Activated CD4-positive, CD25-positive, alpha-beta regulatory T cell treated with anti-CD3 and anti-CD28 coated beads, Interleukin-2, amount 50 U/mL, for 24 hours (primary cell): ENCODE measurements around the gene CDR2L.
A peak's percentile ranks its signal among the peaks of the same experiment; 100 is the strongest.
"Not testable (repeated sequence)": the region's sequence is repeated elsewhere in the genome, so short reads cannot be mapped to it uniquely, and the experiment has no call there.

Experiments
- ATAC-seq, 2 donors: fragments of 150-1000 bp; cut with Tn5 transposase; one replicate each; pipeline ENCODE4 v1.10.0; 2021; ENCODE audit warnings: mild to moderate bottlenecking in 1 of 2, moderate library complexity in 1 of 2

CDR2L gene

DNA sequence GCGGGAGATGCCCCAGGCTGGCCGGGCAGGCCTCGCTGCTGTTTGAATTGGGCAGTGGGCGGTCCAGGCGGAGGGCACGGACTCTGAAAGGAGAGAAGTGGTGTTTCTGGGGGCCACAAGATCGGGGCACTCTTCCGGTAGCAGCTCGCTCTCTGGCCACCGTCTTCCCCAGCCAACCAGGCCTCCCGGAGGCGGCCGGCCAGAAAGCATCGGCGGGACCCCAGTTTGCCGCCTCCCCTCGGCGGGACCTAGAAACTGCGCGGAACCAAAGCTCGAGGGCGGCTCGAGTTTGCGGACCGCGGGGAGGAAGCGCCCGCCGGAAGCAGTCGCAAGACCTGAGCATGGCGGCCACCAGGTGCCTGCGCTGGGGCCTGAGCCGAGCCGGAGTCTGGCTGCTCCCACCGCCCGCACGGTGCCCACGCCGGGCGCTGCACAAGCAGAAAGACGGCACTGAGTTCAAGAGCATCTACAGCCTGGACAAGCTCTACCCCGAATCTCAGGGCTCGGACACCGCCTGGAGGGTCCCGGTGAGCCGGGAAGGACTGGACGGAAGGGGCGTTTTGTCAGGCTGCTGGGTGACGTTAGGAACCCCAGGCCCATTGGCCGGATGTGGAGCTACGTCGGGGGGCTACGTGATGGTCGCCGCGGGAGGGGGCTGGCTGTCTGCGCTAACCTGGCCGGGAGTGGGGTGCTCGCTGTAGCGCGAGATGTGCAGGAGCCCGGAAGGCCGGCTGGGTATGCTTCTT is 25.1 kb downstream of the CDR2L start, which contains the start of gene MRPL58:
TSS of gene MRPL58 (plus strand) at position 325 of the 746 bp plus-strand sequence. CDS start at position 342, 17 bp downstream.
- peak; percentile 96 for ATAC-seq

DNA sequence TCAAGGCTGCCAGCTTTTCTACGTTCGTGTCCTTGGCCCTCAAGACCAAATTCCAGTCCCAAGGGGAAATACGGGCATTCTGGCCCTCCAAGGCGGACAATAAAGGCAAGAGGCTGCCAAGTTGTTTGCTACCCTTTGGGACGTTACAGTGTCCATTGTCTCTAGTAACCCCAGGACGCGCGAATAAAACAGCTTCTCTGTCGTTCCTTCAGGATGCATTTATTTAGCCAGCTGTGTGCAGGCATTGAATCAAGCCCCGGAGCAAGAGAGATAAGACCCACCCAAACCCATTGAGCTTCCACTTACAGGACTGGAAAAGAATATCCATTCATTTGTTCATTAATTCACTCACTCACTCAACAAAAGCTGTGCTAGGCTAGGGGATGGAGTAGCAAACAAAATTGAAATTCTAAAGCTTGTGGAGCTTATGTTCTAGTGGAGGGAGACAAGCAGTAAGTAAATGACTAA is 25.7 kb downstream of the CDR2L start:
- ATAC-seq: no peak

DNA sequence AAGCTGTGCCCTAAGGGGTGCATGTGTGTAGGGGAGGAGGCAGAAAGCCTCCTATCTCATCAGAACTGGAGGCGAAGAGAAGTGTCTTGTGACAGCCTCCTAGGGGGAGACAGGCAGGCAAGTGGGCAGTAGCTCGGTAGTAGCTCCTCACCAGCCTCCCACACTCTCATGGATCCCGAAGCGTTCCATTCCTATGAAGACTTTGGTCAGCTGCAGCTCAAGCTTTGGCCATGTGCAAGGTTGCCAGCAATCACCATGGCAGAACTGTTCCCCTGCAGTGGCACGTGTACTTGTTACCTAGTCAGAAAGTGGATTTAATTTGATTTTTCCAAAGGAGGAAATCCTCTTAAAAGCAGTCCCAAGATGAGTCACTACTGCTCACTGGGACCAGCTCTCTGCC is 31.7 kb downstream of the CDR2L start:
- no peak for ATAC-seq

DNA sequence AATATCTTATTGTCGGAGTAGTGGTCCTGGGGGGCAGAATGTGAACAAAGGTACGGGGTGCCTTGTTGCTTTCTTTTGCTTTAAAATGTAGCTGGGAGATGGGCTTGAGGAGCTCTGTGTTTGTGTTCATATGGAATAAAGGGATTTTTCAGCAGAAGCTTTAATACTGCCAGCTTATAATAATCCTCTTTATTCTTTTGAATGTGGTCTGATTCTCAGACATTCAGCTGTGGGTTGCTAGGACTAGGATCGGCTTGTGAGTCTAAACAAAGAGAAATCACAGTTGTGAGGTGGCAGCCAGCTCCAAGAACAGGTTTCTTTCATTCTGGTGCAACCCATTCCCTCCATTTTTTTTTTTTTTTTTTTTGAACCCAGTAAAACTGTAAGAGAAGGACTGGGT is 32.3 kb downstream of the CDR2L start:
- no peak for ATAC-seq

DNA sequence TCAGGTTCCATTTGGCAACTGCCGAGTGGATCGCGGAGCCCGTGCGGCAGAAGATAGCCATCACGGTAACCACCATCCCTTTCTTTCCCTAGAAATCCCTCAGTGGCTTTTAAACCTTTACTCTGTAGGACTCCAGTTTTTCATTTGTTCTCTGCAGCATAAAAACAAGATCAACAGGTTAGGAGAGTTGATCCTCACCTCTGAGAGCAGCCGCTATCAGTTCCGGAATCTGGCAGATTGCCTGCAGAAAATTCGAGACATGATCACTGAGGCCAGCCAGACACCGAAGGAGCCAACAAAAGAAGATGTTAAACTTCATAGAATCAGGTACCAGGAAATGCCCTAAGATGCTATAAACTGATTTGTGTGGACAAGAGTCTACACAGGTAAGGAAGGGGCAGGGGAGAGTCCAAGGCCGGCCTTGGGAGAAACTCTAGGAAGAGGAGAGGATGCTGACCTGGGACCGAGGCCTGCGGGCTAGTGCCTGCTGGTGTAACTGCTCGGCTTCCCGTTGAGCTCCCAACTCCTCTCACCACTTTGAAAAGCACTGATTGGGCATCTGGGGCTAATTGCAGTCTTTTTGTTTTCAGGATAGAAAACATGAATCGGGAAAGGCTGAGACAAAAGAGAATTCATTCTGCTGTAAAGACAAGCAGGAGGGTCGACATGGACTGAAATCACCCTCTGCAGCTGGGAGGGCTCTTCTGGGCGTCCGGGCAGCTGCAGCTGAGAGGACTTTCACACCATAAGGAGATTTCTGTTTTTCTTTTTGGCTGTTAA is 33.1 kb downstream of the CDR2L start:
- no peak for ATAC-seq

DNA sequence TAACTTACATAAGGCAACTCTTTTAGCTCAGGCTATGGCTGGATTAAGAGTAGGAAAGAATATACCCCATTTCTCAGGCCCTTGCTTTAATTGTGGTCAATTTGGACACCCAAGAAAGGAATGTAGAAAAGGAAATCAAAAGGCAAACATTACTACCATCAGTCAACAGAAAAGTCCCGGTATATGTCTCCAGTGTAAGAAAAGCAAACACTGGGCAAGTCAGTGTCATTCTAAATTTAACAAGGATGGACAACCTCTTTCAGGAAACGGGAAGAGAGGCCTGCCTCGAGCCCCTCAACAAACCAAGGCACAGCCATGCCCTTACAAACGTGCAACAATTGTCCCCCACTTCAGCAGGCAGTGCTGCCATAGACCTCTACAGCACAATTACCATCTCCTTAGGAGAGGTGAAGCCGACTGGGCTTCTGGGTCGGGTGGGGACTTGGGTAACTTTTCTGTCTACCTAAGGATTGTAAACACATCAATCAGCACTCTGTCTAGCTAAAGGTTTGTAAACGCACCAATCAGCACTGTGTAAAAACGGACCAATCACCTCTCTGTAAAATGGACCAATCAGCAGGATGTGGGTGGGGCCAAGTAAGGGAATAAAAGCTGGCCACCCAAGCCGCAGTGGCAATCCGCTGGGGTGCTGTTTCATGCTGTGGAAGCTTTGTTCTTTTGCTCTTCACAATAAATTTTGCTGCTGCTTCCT is 37.4 kb downstream of the CDR2L start:
- ATAC-seq: peak in 1 of 2 donors; percentile 33

DNA sequence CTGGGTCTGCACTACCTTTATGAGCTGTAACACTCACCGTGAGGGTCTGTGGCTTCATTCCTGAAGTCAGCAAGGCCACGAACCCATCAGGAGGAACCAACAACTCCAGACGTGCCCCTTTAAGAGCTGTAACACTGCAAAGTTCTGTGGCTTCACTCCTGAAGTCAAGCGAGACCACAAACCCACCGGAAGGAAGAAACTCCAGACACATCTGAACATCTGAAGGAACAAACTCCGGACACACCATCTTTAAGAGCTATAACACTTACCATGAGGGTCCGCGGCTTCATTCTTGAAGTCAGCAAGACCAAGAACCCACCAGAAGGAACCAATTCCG is 37.9 kb downstream of the CDR2L start:
- not testable (repeated sequence) for ATAC-seq

DNA sequence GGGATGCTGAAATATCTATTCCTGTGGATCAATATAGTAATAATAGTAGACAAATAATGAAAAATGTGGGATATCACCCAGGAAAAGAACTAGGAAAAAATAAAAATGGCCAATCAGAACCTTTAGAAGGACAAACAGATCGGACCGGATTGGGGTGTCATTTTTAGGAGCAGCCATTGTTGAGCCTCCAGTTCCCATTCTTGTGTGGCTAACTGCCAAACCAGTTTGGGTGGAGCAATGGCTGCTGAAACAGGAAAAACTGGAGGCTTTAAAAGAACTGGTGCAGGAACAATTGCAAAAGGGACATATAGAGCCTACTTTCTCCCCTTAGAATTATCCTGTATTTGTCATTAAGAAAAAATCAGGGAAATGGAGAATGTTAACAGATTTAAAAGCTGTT is 39.2 kb downstream of the CDR2L start:
- not testable (repeated sequence) for ATAC-seq

DNA sequence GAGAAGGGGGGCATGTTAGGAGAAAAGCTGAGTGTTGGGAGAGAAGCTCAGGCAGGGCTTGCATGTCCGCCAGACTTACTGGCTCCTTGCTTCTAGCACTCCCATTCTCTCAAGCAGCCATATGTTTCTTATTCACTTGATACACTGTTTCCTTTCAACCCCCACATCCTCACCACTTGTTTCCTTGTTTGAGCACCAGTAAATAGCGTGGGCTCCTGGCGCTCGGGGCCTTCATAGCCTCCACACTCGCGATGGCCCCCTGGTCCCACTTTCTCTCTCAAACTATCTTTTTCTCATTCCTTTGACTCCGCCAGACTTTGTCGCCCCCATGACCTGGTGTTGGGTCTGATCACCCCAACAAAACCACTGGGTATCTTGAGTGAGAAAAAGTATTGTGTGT is 42.7 kb downstream of the CDR2L start:
- no peak for ATAC-seq

DNA sequence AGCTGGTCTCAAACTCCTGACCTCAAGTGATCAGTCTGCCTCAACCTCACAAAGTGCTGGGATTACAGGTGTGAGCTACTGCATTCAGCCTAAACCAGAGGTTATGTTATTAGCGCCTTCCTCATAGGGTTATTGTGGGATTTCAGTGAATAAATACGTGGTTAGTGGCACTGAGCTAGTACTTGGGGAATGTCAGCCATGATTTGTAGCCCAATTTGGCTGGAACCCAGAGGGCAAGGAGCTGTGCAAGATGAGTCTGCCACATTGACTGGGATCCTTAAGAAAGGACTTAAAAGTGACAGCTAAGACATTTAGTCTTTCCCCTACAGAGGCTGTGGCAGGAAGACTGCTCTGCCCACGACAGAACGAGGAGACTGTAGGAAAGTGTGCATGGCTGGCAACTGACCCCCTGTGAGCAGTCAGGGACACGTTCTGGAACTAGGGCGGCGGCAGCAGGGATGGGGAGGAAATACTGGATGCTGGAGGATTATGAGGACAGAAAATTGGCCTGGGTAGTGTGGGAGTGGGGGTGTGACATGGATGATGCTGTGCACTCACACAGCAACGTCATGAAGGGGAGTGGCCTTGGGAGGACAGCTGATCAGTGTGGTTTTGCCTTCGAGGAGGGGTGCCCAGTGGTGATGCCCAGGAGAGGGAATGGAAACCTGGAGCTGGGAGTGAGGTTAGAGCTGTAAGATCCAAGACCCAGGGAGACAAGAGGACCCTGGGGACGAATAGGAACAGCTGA is 44.7 kb downstream of the CDR2L start:
- no peak for ATAC-seq

DNA sequence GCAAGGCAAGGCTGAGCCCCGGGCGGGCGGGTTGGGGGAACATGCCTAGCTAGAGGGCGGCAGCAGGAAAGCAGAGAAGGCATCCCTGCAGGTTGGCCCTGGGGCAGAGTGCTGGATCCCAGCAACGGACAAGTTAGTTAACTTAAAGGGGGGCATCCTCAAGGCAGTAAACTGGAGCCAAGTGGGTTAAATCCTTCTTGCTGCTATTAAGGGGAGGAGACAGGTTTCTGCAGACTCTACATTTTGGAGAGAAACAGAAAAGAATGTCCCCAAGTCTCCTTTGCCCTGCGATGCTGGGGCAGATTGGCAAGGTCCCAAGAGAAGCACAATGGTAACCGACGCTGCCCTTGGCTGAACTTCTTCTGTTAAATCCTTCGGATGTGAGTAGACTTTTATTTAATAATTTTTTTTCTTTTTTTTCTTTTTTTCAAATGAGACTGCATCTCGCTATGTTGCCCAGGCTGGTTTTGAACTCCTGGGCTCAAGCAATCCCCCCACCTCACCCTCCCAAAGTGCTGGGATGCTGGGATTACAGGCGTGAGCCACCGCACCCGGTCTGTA is 45.4 kb downstream of the CDR2L start:
- no peak for ATAC-seq

DNA sequence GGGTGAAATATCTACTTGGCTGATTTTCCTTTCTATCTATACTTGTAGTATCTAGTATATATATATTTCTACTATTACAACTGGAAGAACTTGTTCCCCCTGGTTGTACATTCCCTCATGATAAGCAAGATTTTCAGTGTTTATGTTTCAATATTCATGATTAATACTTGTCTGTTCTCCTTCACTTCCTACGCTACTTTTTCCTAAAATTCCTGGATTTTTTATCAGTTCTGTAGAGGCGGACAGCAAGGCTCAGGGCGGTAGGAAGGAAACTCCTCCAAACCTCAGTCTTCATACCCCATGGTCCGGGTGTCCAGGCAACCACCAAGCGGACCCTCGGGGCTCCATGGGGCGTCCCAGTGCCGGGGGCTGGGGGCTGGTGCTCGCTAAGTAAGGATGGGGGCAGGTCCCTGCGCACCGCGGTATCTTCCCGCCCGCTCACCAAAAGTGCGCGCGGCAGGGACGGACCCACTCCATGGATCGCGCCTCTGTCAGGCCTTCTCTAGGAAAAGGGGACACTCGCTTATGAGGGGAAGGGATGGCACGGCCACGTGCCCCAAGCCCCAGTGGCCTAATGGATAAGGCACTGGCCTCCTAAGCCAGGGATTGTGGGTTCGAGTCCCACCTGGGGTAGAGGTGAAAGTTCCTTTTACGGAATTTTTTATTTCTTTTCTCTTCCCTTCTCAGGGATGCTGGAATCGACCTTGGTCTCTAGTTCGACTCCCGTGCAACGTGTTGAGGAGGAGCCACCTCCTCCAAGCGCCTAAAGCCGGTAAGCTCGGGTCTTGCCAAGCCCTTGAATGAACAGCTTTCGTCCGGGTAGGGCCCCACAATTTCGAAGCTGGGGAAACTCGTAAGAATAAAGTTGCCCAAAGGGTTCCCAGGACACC is 46.2 kb downstream of the CDR2L start:
- ATAC-seq: peak; percentile 39 to 48

DNA sequence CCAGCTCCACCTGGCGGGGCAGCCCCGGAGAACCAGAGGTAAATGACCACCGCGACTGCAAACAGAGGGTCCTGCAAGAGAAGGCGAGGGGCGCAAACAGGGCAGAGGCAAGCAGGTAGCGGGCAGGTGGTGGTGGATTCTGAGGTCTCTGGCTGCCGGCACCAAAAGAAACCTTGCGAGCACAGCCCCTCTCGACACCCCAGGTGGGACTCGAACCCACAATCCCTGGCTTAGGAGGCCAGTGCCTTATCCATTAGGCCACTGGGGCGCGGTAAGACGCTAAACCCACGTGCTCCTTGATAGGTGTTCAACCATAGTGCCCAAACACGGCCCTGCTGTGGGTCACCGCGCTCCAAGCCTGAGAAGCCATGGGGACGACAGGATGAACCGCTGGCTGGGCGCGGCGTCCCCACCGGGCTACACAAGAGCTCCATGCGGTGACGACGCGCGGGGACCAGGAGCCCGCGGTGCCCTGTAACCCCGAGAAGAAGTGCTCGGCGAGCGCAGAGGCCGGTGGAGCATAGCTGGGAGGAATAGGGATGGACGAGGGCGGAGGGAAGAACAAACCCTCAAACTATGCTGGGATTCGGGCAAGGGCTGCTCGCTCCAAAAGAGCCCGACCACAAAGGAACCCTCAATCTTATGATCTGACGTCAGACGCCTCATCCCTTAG is 46.9 kb downstream of the CDR2L start:
- ATAC-seq: peak; percentile 69 to 71

DNA sequence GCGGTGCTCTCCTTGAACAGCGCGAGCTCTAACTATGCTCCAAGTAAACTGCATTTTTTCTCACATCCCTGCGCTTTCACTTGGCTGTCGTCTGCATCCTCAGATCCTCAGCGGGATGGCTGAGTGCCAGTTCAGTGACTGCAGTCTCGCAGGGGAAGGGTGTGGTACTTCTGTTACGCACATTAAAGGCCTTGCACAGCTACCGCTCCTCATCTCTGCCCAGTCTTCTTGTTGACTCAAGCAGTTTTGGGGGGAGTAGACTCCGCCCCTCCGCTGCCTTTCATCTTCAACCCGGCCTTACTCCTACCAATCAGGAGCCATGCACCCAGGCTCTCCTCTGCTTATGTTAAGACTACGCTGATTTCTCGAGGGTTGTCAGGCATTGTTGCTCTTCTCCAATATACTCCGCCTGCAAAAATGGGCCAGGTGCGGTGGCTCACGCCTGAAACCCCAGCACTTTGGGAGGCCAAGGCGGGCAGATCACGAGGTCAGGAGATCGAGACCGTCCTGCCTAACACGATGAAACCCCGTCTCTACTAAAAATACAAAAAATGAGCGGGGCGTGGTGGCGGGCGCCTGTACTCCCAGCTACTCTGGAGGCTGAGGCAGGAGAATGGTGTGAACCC is 49.3 kb downstream of the CDR2L start:
- peak; percentile 17 to 44 for ATAC-seq

DNA sequence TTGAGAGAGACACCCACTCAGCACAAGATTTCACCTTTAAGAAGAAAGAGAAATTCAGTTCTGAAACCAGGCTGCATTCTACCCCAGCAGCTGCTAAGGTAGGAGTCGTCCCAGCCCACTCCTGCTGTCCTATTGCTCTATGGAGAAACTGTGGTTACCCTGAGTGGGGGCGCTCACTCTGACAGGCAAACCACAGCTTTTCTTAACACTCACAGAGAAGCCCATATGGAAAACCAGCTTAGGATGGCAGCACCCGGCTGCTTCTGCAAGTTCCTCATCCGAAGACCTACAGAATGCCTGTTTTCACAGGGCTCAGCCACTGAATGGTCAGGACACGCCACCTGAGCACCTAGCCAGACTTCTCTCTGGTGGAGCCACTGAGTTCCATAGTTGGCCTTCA is 51.8 kb downstream of the CDR2L start:
- no peak for ATAC-seq

DNA sequence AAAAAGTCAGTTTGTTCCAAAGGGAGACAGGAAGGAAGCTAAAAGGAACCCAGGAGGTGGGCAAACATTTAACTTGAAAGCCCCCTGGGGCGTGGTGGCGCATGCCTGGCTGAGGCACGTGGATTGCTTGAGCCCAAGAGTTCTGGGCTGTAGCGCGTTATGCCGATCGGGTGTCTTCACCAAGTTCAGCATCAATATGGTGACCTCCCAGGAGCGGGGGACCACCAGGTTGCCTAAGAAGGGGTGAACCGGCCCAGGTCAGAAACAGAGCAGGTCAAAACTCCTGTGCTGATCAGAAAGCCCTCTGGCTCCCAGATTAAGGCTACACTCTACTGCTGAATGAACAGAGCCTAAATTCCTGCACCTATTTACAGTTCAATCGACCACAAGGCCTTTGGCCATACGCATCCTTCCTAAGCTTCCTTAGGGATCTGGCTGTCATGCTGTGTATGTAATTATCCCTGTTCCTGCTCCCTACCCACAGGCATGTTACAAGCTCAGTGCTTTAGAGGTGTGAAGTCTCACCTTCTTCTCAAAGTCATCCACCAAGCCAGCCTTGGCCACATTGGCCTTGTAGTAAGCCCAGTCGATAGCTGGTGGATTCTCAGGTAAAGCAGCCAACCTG is 54.3 kb downstream of the CDR2L start:
- no peak for ATAC-seq

DNA sequence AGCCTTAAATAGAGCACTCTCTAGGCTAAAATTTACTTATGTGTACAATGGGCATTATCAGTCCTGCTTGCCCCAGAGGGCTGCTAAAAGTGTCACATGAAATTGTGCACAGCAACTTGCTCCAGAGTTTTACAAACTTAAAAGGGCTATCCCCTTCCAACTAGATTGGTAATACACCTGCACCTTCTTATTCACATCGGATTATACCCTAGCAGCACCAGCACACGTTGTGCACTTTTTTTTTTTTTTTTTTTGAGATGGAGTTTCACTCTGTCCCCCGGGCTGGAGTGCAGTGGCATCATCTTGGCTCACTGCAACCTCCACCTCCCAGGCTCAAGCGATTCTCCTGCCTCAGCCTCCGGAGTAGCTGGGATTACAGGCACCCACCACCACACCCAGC is 56.4 kb downstream of the CDR2L start:
- not testable (repeated sequence) for ATAC-seq

DNA sequence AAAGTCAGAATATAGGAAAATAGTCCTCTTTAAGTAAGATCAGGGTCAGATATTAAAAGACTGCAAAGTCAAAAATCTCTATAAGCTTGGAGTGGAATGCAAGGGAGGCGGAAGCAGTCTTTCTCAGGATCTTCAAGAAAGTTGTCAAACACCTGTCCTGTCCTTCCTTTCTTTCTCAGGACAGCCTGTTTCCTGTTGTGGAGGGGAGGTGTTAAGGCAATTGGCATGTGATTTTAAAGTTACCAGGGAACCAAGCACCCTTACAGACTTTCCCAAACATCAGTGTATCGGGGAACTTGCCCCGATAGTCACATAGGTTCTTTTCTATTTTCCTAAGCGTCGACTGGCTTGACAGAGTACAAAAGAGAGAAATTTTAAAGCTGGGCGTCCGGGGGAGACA is 57.3 kb downstream of the CDR2L start:
- no peak for ATAC-seq

DNA sequence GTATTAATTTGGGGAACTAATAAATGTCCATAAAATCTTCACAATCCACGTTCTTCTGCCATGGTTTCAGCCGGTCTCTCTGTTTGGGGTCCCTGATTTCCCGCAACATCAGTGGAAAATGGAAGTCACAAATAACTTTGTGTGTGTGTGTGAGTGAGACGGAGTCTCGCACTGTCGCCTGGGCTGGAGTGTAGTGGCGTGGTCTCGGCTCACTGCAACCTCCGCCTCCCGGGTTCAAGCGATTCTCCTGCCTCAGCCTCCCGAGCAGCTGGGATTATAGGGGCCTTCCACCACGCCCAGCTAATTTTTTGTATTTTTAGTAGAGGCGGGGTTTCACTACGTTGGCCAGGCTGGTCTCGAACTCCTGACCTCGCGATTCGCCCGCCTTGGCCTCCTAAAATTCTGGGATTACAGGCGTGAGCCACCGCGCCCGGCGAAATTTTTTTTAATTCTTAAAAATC is 58.5 kb downstream of the CDR2L start:
- ATAC-seq: not testable (repeated sequence)
